Nephron progenitor cell (in vitro differentiated cells): Measurements from ENCODE around the gene PCDH1.

Source experiments
- DNase-seq: peaks from one replicate; pipeline ENCODE4 v3.0.0; 2021
- H3K27ac Mint-ChIP-seq: 2 replicates; pipeline ENCODE4 v1.8.0; 2021; ENCODE audit warnings: mild to moderate bottlenecking, moderate library complexity, mixed read lengths
- H3K27me3 Mint-ChIP-seq: 2 replicates; pipeline ENCODE4 v1.8.0; 2021; ENCODE audit warnings: mild to moderate bottlenecking, low read depth, mixed read lengths; ENCODE audit not compliant: poor library complexity
- H3K36me3 Mint-ChIP-seq: 2 replicates; pipeline ENCODE4 v1.8.0; 2021; ENCODE audit warnings: low read depth, mixed read lengths
- H3K4me1 Mint-ChIP-seq: 2 replicates; pipeline ENCODE4 v1.8.0; 2021; ENCODE audit warnings: mixed read lengths
- H3K4me3 Mint-ChIP-seq: 2 replicates; pipeline ENCODE4 v1.8.0; 2021; ENCODE audit warnings: mild to moderate bottlenecking, moderate library complexity, mixed read lengths
- H3K9me3 Mint-ChIP-seq: 2 replicates; pipeline ENCODE4 v1.8.0; 2021; ENCODE audit warnings: mild to moderate bottlenecking, moderate library complexity, mixed read lengths
- TF ChIP-seq, protein P1 (sequence below): fragments of 200-600 bp; sonication (generic); IDR thresholded peaks from 2 replicates; pipeline ENCODE4 v1.5.0; 2021; ENCODE audit warnings: antibody characterized with exemption

Gene PCDH1

DNA sequence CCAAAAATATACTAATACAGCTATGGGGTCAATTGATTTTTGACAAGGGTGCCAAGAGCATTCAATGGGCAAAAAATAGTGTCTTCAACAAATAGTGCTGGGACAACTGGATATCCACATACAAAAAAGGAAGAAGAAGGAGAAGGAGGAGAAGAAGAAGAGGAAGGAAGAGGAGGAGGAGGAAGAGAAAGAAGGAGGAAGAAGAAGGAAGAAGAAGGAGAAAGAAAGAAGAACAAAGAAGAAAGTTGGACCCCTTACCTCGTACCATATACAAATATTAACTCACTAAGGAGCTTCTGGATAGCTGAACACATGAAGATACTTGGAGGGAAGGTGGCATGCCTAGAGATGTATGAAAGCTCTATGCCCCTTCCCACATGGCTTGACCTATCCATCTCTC, 28.3 kb upstream of the PCDH1 start:
- peaks cover 4% of the 10 kb centered on the region for H3K9me3 Mint-ChIP-seq
- H3K4me3 Mint-ChIP-seq: no peak overlapping the region
- H3K27me3 Mint-ChIP-seq: peaks cover 27% of the 10 kb centered on the region
- no peaks in the 10 kb centered on the region for H3K36me3 Mint-ChIP-seq
- DNase-seq: no peak
- no peak overlapping the region for H3K27ac Mint-ChIP-seq
- TF ChIP-seq, protein P1, sequence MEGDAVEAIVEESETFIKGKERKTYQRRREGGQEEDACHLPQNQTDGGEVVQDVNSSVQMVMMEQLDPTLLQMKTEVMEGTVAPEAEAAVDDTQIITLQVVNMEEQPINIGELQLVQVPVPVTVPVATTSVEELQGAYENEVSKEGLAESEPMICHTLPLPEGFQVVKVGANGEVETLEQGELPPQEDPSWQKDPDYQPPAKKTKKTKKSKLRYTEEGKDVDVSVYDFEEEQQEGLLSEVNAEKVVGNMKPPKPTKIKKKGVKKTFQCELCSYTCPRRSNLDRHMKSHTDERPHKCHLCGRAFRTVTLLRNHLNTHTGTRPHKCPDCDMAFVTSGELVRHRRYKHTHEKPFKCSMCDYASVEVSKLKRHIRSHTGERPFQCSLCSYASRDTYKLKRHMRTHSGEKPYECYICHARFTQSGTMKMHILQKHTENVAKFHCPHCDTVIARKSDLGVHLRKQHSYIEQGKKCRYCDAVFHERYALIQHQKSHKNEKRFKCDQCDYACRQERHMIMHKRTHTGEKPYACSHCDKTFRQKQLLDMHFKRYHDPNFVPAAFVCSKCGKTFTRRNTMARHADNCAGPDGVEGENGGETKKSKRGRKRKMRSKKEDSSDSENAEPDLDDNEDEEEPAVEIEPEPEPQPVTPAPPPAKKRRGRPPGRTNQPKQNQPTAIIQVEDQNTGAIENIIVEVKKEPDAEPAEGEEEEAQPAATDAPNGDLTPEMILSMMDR: no peak
- peaks cover 11% of the 10 kb centered on the region for H3K4me1 Mint-ChIP-seq

- H3K9me3 Mint-ChIP-seq: peaks cover 4% of the 10 kb centered on the region
- no peak overlapping the region for H3K4me3 Mint-ChIP-seq
- peaks cover 11% of the 10 kb centered on the region for H3K4me1 Mint-ChIP-seq
- H3K36me3 Mint-ChIP-seq: no peaks in the 10 kb centered on the region
- peaks cover 22% of the 10 kb centered on the region for H3K27me3 Mint-ChIP-seq
- no peak for DNase-seq
- no peak overlapping the region for H3K27ac Mint-ChIP-seq
- TF ChIP-seq, protein P1: no peak
Observed at GRCh38 chr5:141904551-141904950, 26.3 kb upstream of the PCDH1 start.

GRCh38 chr5:141903261-141903660, 25.1 kb upstream of the PCDH1 start:
- Mint-ChIP-seq H3K27ac (no peak overlapping the region), H3K36me3 (no peaks in the 10 kb centered on the region), H3K27me3 (peaks cover 24% of the 10 kb centered on the region), H3K4me1 (peaks cover 11% of the 10 kb centered on the region), H3K4me3 (no peak overlapping the region), H3K9me3 (peaks cover 5% of the 10 kb centered on the region)
- DNase-seq: no peak
- TF ChIP-seq, protein P1: no peak

GRCh38 chr5:141902015-141902814, 24.0 kb upstream of the PCDH1 start:
- TF ChIP-seq, protein P1: no peak
- H3K36me3 Mint-ChIP-seq: no peaks in the 10 kb centered on the region
- H3K27ac Mint-ChIP-seq: no peak overlapping the region
- peaks cover 7% of the 10 kb centered on the region for H3K9me3 Mint-ChIP-seq
- no peak overlapping the region for H3K4me3 Mint-ChIP-seq
- H3K4me1 Mint-ChIP-seq: peaks cover 11% of the 10 kb centered on the region
- peaks cover 24% of the 10 kb centered on the region for H3K27me3 Mint-ChIP-seq
- DNase-seq: no peak

- TF ChIP-seq, protein P1: no peak
- Mint-ChIP-seq H3K9me3 (peaks cover 4% of the 10 kb centered on the region), H3K27ac (no peak overlapping the region), H3K4me1 (peaks cover 11% of the 10 kb centered on the region), H3K36me3 (no peaks in the 10 kb centered on the region), H3K4me3 (no peak overlapping the region), H3K27me3 (peaks cover 23% of the 10 kb centered on the region)
- no peak for DNase-seq
Observed at GRCh38 chr5:141898448-141899049, 20.3 kb upstream of the PCDH1 start.
